Measurements from ENCODE around the gene MBNL2.

GRCh38 chr13:97205465-97205864, 16.7 kb upstream of the MBNL2 start:
- TF ChIP-seq, protein P1, sequence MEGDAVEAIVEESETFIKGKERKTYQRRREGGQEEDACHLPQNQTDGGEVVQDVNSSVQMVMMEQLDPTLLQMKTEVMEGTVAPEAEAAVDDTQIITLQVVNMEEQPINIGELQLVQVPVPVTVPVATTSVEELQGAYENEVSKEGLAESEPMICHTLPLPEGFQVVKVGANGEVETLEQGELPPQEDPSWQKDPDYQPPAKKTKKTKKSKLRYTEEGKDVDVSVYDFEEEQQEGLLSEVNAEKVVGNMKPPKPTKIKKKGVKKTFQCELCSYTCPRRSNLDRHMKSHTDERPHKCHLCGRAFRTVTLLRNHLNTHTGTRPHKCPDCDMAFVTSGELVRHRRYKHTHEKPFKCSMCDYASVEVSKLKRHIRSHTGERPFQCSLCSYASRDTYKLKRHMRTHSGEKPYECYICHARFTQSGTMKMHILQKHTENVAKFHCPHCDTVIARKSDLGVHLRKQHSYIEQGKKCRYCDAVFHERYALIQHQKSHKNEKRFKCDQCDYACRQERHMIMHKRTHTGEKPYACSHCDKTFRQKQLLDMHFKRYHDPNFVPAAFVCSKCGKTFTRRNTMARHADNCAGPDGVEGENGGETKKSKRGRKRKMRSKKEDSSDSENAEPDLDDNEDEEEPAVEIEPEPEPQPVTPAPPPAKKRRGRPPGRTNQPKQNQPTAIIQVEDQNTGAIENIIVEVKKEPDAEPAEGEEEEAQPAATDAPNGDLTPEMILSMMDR (conservative IDR thresholded peaks at IDR 0.05; ENCODE audit: low read length), result no peak
- no peak for TF ChIP-seq EZH2phosphoT487 (IDR thresholded peaks at IDR 0.05; ENCODE audit: borderline replicate concordance, low read depth, low read length)

All from OCI-LY7 (cell line).